AG09309 (cell line): ENCODE results near the gene SPOCK2.
"Not testable (repeated sequence)": the region's sequence is repeated elsewhere in the genome, so short reads cannot be mapped to it uniquely, and the experiment has no call there.

Experiments
- DNase-seq: peaks from one replicate; pipeline ENCODE4 v3.0.0-alpha.2; 2010; ENCODE audit warnings: low read depth
- H3K4me3 ChIP-seq: 2 replicates; pipeline ENCODE4 v1.5.1; 2011; ENCODE audit warnings: mild to moderate bottlenecking, low read depth, low read length, moderate library complexity; ENCODE audit not compliant: control insufficient read depth
- TF ChIP-seq, protein P1 (sequence below): IDR thresholded peaks from 2 replicates; pipeline ENCODE4 v1.5.1; 2011; ENCODE audit warnings: mild to moderate bottlenecking, low read depth, low read length, inconsistent platforms; ENCODE audit not compliant: insufficient read depth, control insufficient read depth; ENCODE audit errors: missing control alignments

SPOCK2 gene, protein sequence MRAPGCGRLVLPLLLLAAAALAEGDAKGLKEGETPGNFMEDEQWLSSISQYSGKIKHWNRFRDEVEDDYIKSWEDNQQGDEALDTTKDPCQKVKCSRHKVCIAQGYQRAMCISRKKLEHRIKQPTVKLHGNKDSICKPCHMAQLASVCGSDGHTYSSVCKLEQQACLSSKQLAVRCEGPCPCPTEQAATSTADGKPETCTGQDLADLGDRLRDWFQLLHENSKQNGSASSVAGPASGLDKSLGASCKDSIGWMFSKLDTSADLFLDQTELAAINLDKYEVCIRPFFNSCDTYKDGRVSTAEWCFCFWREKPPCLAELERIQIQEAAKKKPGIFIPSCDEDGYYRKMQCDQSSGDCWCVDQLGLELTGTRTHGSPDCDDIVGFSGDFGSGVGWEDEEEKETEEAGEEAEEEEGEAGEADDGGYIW

DNA sequence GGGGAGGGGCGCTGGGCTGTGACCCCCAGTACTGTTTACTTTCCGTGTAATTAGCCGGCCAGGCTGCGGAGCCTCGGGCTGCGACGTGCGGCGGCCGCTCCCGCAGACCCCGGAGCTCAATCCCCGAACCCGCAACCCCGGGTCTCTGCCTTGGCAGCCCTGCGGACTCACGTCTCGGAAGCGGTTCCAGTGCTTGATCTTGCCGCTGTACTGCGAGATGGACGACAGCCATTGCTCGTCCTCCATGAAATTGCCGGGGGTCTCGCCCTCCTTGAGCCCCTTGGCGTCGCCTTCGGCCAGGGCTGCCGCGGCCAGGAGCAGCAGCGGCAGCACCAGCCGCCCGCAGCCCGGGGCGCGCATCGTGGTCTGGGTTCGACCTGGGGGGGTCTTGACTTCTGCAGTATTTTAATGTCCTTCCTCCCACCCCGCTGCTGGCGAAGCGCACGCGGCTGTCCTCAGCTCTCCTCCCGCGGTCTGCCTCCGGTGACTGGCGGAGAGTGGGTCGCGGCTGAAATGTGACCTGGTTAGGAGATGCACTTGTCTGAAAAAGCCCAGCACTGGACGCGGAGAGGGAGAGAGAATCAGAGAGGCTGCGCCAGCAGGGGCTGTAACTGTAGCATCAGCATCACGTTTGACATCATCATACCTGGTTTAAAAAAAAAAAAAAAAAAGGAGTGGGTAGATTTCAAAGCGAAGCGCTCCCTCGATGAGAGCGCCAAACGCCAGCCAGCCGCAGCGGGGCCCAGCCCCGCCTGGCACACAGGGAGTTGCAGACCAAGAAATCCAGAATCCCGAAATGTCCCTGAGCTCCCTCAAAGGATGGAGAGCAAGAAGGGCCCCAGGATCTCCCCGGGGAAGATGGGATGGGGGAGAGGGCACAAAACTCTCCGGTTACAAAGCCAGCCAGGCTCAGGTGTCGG lies at the start of gene SPOCK2:
Gene SPOCK2, minus strand, starts transcription at position 583 of the 920 bp plus-strand sequence. Its CDS starts 223 bp downstream, at position 360.
- DNase-seq = no peak
- TF ChIP-seq, protein P1, sequence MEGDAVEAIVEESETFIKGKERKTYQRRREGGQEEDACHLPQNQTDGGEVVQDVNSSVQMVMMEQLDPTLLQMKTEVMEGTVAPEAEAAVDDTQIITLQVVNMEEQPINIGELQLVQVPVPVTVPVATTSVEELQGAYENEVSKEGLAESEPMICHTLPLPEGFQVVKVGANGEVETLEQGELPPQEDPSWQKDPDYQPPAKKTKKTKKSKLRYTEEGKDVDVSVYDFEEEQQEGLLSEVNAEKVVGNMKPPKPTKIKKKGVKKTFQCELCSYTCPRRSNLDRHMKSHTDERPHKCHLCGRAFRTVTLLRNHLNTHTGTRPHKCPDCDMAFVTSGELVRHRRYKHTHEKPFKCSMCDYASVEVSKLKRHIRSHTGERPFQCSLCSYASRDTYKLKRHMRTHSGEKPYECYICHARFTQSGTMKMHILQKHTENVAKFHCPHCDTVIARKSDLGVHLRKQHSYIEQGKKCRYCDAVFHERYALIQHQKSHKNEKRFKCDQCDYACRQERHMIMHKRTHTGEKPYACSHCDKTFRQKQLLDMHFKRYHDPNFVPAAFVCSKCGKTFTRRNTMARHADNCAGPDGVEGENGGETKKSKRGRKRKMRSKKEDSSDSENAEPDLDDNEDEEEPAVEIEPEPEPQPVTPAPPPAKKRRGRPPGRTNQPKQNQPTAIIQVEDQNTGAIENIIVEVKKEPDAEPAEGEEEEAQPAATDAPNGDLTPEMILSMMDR = no peak

DNA sequence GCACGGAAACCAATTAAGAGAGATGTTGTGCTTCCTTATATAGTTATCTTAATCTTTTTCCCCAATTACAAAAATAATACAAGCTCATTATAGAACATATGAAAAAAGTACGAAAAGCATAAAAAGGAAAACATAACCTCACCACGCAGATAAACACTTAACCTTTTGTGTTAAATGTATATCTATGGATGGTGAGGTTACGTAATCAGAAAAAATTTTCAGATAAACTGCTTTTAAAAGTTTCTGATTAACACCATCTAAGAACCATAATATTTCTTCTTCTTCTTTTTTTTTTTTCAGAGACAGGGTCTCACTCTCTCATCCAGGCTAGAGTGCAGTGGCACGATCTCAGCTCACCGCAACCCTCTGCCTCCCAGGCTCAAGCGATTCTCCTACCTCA lies 49.2 kb upstream of the SPOCK2 start:
- no peak for DNase-seq
- TF ChIP-seq, protein P1 = no peak
- no peak overlapping the region for H3K4me3 ChIP-seq

More for the DNA sequence above, at the start of gene SPOCK2:
- H3K4me3 ChIP-seq = peak within 1 kb of the TSS; percentile 2; the same call in 1 of the 2 replicates

DNA sequence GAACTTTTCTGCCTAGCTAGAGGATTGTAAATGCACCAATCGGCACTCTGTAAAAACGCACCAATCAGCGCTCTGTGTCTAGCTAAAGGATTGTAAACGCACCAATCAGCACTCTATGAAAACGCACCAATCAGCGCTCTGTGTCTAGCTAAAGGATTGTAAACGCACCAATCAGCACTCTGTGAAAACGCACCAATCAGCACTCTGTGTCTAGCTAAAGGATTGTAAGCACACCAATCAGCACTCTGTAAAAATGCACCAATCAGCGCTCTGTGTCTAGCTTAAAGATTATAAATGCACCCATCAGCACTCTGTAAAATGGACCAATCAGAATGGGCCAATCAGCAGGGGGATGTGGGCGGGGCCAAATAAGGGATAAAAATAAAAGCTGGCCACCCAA lies 47.9 kb upstream of the SPOCK2 start:
- not testable (repeated sequence) for DNase-seq, H3K4me3 ChIP-seq

DNA sequence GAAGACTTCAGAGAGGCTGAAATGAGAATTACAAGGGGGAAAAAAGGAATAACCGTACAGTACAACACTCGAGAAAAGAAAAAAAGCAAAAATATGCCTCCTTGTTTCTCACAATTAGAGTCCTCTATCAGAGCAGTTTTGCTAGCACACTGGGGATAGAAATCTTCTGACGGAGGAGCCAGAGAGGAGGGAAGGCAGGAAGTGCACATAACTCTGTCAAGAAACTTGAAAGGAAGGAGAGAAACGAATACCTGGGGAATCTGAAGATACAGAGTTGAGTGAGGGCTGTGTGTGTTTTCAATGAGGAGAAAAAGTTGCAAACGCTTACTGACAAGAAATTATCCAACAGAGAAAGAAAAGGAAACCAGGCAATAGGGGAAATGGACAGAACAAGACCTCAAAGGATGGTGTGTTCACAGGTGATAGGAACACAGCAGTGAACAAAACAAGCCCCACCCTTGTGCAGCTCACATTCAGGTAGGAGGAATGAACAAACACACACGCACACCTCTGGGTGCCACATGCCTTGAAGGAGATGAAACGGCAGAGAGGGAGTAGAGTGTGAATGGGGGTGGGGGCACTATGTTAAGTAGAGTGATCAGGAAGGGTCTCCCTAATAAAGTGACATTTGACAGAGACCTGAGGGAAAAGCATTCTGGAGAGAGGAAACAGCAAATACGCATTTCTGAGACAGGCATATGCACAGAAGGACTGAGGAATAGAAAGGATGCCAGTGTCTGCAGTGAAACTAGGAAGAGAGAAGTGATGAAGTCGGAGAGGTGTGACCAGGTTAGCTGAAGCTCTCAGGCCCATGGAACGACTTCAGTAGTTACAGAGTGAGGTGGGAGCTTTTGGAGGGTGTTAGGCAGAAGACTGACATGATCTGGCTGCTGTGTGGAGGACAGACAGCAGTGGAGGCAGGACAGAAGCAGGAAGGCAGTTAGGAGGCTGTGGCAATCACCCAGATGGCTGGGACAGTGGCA lies 46.7 kb upstream of the SPOCK2 start:
- no peak for DNase-seq
- no peak overlapping the region for H3K4me3 ChIP-seq
- TF ChIP-seq, protein P1 = no peak

DNA sequence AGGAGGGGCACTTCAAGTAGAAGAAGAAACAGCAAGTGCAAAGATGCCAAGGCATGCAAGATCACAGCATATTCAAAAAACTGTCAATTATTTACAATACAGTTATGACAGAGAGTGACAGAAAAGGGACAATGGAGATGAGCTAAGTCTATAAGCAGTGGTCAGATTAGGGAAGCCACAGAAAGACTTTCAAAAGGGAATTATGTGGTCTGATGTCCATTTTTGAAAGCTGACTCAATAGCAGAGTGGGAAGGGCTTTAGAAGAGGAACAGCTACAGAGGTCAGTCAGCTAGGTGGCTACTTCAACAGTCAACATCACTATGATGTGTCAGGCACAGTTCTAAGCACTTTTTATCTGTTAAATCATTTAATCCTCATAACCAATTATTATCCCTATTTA lies 45.2 kb upstream of the SPOCK2 start:
- peak; percentile 29 for DNase-seq
- TF ChIP-seq, protein P1 = no peak
- H3K4me3 ChIP-seq = no peak overlapping the region

DNA sequence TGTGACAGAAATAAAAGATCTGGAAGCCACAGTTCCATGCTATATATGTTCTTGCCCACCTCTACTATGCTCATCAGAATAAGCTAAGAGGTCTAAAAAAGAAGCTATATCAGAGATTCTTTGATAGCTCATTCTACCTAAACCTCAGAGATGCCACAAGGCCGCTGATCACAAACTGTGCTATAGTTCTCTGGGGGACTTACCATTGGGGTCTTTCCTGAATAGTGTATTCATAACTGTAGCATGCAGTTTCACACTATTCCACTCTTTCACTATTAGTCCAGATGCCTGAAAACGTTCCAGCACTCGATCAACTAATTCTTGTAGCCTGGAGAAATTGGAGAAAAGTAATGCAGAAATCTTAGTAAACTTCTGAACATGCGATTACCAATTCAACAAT lies 44.5 kb upstream of the SPOCK2 start:
- no peak overlapping the region for H3K4me3 ChIP-seq
- TF ChIP-seq, protein P1 = no peak
- no peak for DNase-seq
